HepG2 (cell line): ENCODE data around the gene SNX24. TPM values are rescaled to one million over a fixed set of nuclear protein-coding genes. Genes with fewer than 3 reads are reported as not detected.
A peak's percentile ranks its signal among the peaks of the same experiment; 100 is the strongest.

Experiments
- FOXA3 ChIP-seq: IDR thresholded peaks from 2 replicates; pipeline ENCODE4 v1.6.1; 2016; ENCODE audit warnings: missing genetic modification reagents, missing compliant biosample characterization
- GATAD2A ChIP-seq: IDR thresholded peaks from 2 replicates; pipeline ENCODE4 v1.6.1; 2016
- HNRNPK ChIP-seq: fragments of 200-400 bp; formaldehyde crosslinking; IDR thresholded peaks from 2 replicates; pipeline ENCODE4 v1.6.1; 2018; ENCODE audit warnings: low read length, low read depth, moderate library complexity, mild to moderate bottlenecking; ENCODE audit not compliant: poor library complexity, severe bottlenecking
- KAT7 ChIP-seq: IDR thresholded peaks from 2 replicates; pipeline ENCODE4 v1.6.1; 2018; ENCODE audit warnings: borderline replicate concordance, missing compliant biosample characterization
- MBNL3 ChIP-seq: fragments of 250-450 bp; sonication (Bioruptor Pico); conservative IDR thresholded peaks from 2 replicates; pipeline ENCODE4 v1.8.0; 2022; ENCODE audit warnings: mild to moderate bottlenecking, inconsistent platforms
- MEIS2 ChIP-seq: sonication (generic); formaldehyde crosslinking; IDR thresholded peaks from 2 replicates; pipeline ENCODE4 v1.9.0; 2021; ENCODE audit warnings: mild to moderate bottlenecking, missing genetic modification reagents
- NCOA2 ChIP-seq: sonication (generic); formaldehyde crosslinking; IDR thresholded peaks from 2 replicates; pipeline ENCODE4 v1.8.0; 2022; ENCODE audit warnings: inconsistent platforms
- ZNF350 ChIP-seq: sonication (generic); formaldehyde crosslinking; IDR thresholded peaks from 2 replicates; pipeline ENCODE4 v1.4.0; 2020; ENCODE audit warnings: mild to moderate bottlenecking, low read depth, missing genetic modification reagents, borderline replicate concordance
- ZNF775 ChIP-seq: sonication (generic); formaldehyde crosslinking; IDR thresholded peaks from 2 replicates; pipeline ENCODE4 v1.4.0; 2020; ENCODE audit warnings: missing genetic modification reagents, mild to moderate bottlenecking, moderate library complexity, borderline replicate concordance
- ZSCAN21 ChIP-seq: sonication (generic); formaldehyde crosslinking; IDR thresholded peaks from 2 replicates; pipeline ENCODE4 v1.8.0; 2022; ENCODE audit warnings: mild to moderate bottlenecking, missing genetic modification reagents, moderate library complexity, borderline replicate concordance
- polyA plus RNA-seq, 8 experiments: library from polyadenylated mRNA; depleted of rRNA in 3 of 8; stranded (reverse) in 7 of 8; unstranded in 1 of 8; fragments of >200 nt; fragmentation: Illumina TruSeq in 4 of 8; extraction: Trizol in 4 of 8; gene quantifications; 2 replicates each; pipeline versions ENCODE4 v1.2.1 to v1.2.3, GENCODE V29; 2011 to 2016; ENCODE audit warnings: low read depth in 4 of 8, missing spikeins in 1 of 8, mixed read lengths in 1 of 8; ENCODE audit not compliant: insufficient read depth in 1 of 8
- total RNA-seq, 5 experiments: library from RNA; depleted of rRNA; stranded (reverse); fragments of >200 nt; fragmentation: Illumina TruSeq; extraction: Trizol; gene quantifications; 2 replicates each; pipeline ENCODE4 v1.2.3, GENCODE V29; 2016; ENCODE audit warnings: low read depth in 1 of 5
- TF ChIP-seq, protein P1 (sequence below): sonication (generic); formaldehyde crosslinking; IDR thresholded peaks from 2 replicates; pipeline ENCODE4 v1.9.0; 2021; ENCODE audit warnings: missing genetic modification reagents, borderline replicate concordance
- TF ChIP-seq, protein P2 (sequence below): sonication (generic); formaldehyde crosslinking; conservative IDR thresholded peaks from 2 replicates; pipeline ENCODE4 v1.4.0; 2020; ENCODE audit warnings: missing genetic modification reagents
- TF ChIP-seq, protein P3 (sequence below): IDR thresholded peaks from 2 replicates; pipeline ENCODE4 v1.6.1; 2016; ENCODE audit warnings: missing biosample characterization, missing genetic modification reagents, low read depth
- TF ChIP-seq, protein P4 (sequence below): sonication (generic); formaldehyde crosslinking; IDR thresholded peaks from 2 replicates; pipeline ENCODE4 v1.5.0; 2020; ENCODE audit warnings: missing genetic modification reagents, mild to moderate bottlenecking, borderline replicate concordance
- TF ChIP-seq, protein P5 (sequence below): sonication (generic); formaldehyde crosslinking; IDR thresholded peaks from 2 replicates; pipeline ENCODE4 v1.4.0; 2020; ENCODE audit warnings: missing genetic modification reagents, mild to moderate bottlenecking, borderline replicate concordance
- TF ChIP-seq, protein P6 (sequence below): sonication (generic); formaldehyde crosslinking; IDR thresholded peaks from 2 replicates; pipeline ENCODE4 v1.4.0; 2020; ENCODE audit warnings: missing genetic modification reagents, borderline replicate concordance
- TF ChIP-seq, protein P7 (sequence below): IDR thresholded peaks from 2 replicates; pipeline ENCODE4 v1.6.1; 2012; ENCODE audit warnings: inconsistent platforms

Gene SNX24
- total and polyA plus RNA-seq, 2 of the 13 experiments (the other 11 are each of a cell fraction or from before 2014, with no cell fraction given), result 7.2 to 23.7 TPM

DNA sequence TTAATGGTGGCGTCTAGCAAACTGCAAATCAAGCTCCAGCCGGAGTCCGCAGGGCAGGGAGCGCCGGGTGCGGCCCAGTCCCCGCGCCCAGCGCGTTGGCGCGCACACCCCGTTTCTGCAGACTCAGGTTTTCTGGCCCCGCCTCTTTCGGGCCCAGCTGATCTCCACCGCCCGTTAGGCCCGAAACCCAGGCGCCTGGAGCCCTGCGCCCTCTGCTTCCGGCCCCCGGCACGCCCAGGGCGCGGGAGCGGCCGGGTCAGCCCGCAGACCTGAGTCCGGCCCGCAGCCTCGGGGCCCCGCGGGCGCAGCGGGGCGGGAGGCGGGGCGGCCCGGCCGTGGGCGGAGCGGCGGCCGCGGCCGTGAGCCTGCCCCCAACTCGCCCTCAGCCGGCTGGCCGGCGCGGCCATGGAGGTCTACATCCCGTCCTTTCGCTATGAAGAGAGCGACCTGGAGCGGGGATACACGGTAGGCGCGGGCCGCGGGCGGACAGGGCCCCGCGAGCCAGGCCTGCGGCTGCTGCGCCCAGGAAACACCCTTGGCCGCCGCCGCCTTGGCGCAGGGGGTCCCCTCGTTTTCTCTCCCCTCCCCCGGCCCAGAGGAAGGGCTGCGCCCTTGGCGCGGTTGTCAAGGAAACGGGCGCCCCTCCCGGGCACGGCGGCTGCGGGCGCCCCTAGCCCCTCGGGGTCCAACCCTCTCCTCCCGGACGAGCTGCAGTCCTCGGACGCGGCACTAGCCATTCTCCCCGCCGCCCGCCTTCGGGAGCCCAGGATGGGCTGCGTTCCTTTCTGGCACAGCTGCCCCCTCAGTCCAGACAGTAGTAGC, at the start of gene SNX24 (continued):
- TF ChIP-seq, protein P1, sequence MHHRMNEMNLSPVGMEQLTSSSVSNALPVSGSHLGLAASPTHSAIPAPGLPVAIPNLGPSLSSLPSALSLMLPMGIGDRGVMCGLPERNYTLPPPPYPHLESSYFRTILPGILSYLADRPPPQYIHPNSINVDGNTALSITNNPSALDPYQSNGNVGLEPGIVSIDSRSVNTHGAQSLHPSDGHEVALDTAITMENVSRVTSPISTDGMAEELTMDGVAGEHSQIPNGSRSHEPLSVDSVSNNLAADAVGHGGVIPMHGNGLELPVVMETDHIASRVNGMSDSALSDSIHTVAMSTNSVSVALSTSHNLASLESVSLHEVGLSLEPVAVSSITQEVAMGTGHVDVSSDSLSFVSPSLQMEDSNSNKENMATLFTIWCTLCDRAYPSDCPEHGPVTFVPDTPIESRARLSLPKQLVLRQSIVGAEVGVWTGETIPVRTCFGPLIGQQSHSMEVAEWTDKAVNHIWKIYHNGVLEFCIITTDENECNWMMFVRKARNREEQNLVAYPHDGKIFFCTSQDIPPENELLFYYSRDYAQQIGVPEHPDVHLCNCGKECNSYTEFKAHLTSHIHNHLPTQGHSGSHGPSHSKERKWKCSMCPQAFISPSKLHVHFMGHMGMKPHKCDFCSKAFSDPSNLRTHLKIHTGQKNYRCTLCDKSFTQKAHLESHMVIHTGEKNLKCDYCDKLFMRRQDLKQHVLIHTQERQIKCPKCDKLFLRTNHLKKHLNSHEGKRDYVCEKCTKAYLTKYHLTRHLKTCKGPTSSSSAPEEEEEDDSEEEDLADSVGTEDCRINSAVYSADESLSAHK (CRISPR knock-in tag), result no peak
- peak; percentile 45; the same call in 1 of the 2 replicates for TF ChIP-seq GATAD2A (CRISPR knock-in tag)
- TF ChIP-seq, protein P2, sequence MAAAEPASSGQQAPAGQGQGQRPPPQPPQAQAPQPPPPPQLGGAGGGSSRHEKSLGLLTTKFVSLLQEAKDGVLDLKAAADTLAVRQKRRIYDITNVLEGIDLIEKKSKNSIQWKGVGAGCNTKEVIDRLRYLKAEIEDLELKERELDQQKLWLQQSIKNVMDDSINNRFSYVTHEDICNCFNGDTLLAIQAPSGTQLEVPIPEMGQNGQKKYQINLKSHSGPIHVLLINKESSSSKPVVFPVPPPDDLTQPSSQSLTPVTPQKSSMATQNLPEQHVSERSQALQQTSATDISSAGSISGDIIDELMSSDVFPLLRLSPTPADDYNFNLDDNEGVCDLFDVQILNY (CRISPR knock-in tag), result peak; percentile 30; the same call in 1 of the 2 replicates
- TF ChIP-seq, protein P3, sequence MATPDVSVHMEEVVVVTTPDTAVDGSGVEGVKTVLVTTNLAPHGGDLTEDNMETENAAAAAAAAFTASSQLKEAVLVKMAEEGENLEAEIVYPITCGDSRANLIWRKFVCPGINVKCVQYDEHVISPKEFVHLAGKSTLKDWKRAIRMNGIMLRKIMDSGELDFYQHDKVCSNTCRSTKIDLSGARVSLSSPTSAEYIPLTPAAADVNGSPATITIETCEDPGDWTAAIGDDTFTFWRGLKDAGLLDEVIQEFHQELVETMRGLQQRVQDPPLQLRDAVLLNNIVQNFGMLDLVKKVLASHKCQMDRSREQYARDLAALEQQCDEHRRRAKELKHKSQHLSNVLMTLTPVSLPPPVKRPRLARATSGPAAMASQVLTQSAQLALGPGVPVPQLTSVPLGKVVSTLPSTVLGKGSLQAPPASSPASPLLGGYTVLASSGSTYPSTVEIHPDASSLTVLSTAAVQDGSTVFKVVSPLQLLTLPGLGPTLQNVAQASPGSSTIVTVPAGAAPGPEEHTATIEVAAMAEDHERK (CRISPR knock-in tag), result no peak
- peak; percentile 77; the same call in 1 of the 2 replicates for TF ChIP-seq ZSCAN21
- TF ChIP-seq, protein P4, sequence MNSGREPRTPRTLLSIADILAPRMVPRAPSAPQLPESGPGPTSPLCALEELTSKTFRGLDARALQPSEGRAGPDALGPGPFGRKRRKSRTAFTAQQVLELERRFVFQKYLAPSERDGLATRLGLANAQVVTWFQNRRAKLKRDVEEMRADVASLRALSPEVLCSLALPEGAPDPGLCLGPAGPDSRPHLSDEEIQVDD, result 0 out of 2 replicates have a peak, but pooled peaks have one; percentile 2
- TF ChIP-seq MBNL3, result no peak
- TF ChIP-seq, protein P5, sequence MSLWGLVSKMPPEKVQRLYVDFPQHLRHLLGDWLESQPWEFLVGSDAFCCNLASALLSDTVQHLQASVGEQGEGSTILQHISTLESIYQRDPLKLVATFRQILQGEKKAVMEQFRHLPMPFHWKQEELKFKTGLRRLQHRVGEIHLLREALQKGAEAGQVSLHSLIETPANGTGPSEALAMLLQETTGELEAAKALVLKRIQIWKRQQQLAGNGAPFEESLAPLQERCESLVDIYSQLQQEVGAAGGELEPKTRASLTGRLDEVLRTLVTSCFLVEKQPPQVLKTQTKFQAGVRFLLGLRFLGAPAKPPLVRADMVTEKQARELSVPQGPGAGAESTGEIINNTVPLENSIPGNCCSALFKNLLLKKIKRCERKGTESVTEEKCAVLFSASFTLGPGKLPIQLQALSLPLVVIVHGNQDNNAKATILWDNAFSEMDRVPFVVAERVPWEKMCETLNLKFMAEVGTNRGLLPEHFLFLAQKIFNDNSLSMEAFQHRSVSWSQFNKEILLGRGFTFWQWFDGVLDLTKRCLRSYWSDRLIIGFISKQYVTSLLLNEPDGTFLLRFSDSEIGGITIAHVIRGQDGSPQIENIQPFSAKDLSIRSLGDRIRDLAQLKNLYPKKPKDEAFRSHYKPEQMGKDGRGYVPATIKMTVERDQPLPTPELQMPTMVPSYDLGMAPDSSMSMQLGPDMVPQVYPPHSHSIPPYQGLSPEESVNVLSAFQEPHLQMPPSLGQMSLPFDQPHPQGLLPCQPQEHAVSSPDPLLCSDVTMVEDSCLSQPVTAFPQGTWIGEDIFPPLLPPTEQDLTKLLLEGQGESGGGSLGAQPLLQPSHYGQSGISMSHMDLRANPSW (CRISPR knock-in tag), result no peak
- no peak; the same call in 1 of the 2 replicates for TF ChIP-seq FOXA3
- peak; percentile 61 for TF ChIP-seq HNRNPK
- TF ChIP-seq, protein P6, sequence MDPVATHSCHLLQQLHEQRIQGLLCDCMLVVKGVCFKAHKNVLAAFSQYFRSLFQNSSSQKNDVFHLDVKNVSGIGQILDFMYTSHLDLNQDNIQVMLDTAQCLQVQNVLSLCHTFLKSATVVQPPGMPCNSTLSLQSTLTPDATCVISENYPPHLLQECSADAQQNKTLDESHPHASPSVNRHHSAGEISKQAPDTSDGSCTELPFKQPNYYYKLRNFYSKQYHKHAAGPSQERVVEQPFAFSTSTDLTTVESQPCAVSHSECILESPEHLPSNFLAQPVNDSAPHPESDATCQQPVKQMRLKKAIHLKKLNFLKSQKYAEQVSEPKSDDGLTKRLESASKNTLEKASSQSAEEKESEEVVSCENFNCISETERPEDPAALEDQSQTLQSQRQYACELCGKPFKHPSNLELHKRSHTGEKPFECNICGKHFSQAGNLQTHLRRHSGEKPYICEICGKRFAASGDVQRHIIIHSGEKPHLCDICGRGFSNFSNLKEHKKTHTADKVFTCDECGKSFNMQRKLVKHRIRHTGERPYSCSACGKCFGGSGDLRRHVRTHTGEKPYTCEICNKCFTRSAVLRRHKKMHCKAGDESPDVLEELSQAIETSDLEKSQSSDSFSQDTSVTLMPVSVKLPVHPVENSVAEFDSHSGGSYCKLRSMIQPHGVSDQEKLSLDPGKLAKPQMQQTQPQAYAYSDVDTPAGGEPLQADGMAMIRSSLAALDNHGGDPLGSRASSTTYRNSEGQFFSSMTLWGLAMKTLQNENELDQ, result no peak
- TF ChIP-seq KAT7 (CRISPR knock-in tag), result peak; percentile 72
- peak; percentile 40; the same call in 1 of the 2 replicates for TF ChIP-seq ZNF350 (CRISPR knock-in tag)
- TF ChIP-seq NCOA2 (CRISPR knock-in tag), result no peak
- TF ChIP-seq MEIS2, result peak; percentile 64; the same call in 1 of the 2 replicates
- no peak for TF ChIP-seq ZNF775 (CRISPR knock-in tag)
- TF ChIP-seq, protein P7, sequence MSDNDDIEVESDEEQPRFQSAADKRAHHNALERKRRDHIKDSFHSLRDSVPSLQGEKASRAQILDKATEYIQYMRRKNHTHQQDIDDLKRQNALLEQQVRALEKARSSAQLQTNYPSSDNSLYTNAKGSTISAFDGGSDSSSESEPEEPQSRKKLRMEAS, result peak; percentile 75
